Subcutaneous adipose tissue (tissue), 4 donors: Measurements from ENCODE around the gene WLS. TPM values are rescaled to one million over a fixed set of nuclear protein-coding genes. Genes with fewer than 3 reads are reported as not detected.

Source experiments
- CTCF ChIP-seq: fragments of 450-650 bp; IDR thresholded peaks from one replicate; pipeline ENCODE4 v1.5.1; 2016; ENCODE audit warnings: low read depth, mild to moderate bottlenecking, control low read depth, antibody characterized with exemption, moderate library complexity
- total RNA-seq, 4 donors: library from RNA; depleted of rRNA; stranded (reverse); fragments of >200 nt; gene quantifications; one replicate each; pipeline ENCODE4 v1.1.0, GENCODE V29; 2016

WLS gene
- total RNA-seq, 4 donors from 2014 or later = 44.7 to 58.3 (median 51.5) TPM

GRCh38 chr1:68233202-68233601 is 879 bp upstream of the WLS start:
- TF ChIP-seq CTCF = no peak

- no peak for TF ChIP-seq CTCF
Measured at GRCh38 chr1:68231627-68232288, 565 bp downstream of the WLS start.

GRCh38 chr1:68230901-68231626 is 1.3 kb downstream of the WLS start:
- TF ChIP-seq CTCF = no peak

GRCh38 chr1:68230484-68230802 is 1.9 kb downstream of the WLS start:
- no peak for TF ChIP-seq CTCF

GRCh38 chr1:68229650-68230483 is 2.5 kb downstream of the WLS start:
- TF ChIP-seq CTCF = no peak

GRCh38 chr1:68228851-68229250 is 3.5 kb downstream of the WLS start:
- no peak for TF ChIP-seq CTCF

GRCh38 chr1:68227598-68227997 is 4.7 kb downstream of the WLS start:
- TF ChIP-seq CTCF = no peak
